Keratinocyte (primary cell): ENCODE results near the gene ERI2.

Experiments used
- CTCF ChIP-seq, 3 experiments: IDR thresholded peaks in 1 of 3; conservative IDR thresholded peaks in 1 of 3; optimal IDR thresholded peaks in 1 of 3; 2 replicates in 2 of 3; 3 replicates in 1 of 3; pipeline versions ENCODE3 to v1.5.1; 2011; ENCODE audit warnings: low read length in 3 of 3, mild to moderate bottlenecking in 3 of 3, moderate library complexity in 2 of 3, control low read depth in 1 of 3, inconsistent platforms in 1 of 3; ENCODE audit not compliant: insufficient read depth in 2 of 3; ENCODE audit errors: extremely low read depth in 1 of 3
- EZH2 ChIP-seq: IDR thresholded peaks from one replicate; pipeline ENCODE4 v1.6.1; 2012; ENCODE audit warnings: inconsistent platforms, mild to moderate bottlenecking, low read length, moderate library complexity

GRCh38 chr16:20846030-20846429 is 39.8 kb upstream of the ERI2 start:
- TF ChIP-seq CTCF (optimal IDR thresholded peaks at IDR 0.05 in 1 of 3, IDR thresholded peaks at IDR 0.05 in 1 of 3, conservative IDR thresholded peaks at IDR 0.05 in 1 of 3; ENCODE audit: extremely low read depth in 1 of 3, insufficient read depth in 2 of 3, low read length in 3 of 3) (no peak), EZH2 (no peak)
